ENCODE measurements around the gene CALN1. TPM values are rescaled to one million over a fixed set of nuclear protein-coding genes. Genes with fewer than 3 reads are reported as not detected.

The CALN1 gene
- total and polyA plus RNA-seq, 2 experiments from 2014 or later = 7.6 to 14.5 TPM

DNA sequence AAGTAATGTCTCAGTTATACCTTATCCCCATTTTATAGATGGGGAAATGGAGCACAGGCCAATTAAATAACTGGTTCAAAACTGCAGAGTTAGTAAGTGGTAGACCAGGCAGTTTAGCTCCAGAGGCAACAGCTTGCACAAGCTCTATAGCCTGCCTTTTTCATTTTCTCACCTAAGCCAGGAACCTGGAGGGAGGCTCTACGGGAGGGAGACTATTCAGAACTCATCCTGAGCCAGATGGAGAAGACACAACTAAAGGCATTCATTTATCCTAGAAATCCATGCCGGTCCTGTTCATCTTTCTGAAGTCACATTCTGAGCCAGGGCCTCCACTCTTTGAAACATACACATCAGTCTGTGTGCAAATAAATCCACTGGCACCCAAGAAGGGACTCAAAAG is 103.2 kb downstream of the CALN1 start:
- Mint-ChIP-seq H3K9me3 (no peaks in the 10 kb centered on the region), H3K27ac (no peak overlapping the region), H3K4me3 (no peak overlapping the region), H3K4me1 (peaks cover 42% of the 10 kb centered on the region), H3K36me3 (ENCODE audit: low read depth) (no peaks in the 10 kb centered on the region), H3K27me3 (ENCODE audit: insufficient read depth, low read depth, poor library complexity) (peaks cover 6% of the 10 kb centered on the region)
- Histone ChIP-seq H3K4me2 (no peak overlapping the region), H3K79me2 (replicated peaks; ENCODE audit: insufficient read depth) (peaks cover 68% of the 10 kb centered on the region), H3K4me3 (no peak overlapping the region), H3K27ac (ENCODE audit: low read depth) (no peak overlapping the region), H3K4me1 (ENCODE audit: insufficient read depth) (peaks cover 35% of the 10 kb centered on the region), H3K27me3 (ENCODE audit: insufficient read depth) (no peaks in the 10 kb centered on the region), H3K9me2 (ENCODE audit: insufficient read depth) (no peaks in the 10 kb centered on the region), H3K36me3 (ENCODE audit: insufficient read depth) (no peaks in the 10 kb centered on the region), H3F3A (replicated peaks; ENCODE audit: low read depth) (no peaks in the 10 kb centered on the region), H4K20me1 (replicated peaks; ENCODE audit: insufficient read depth) (no peaks in the 10 kb centered on the region; the same call in 1 of the 2 replicates), H2AFZ (no peak overlapping the region)
- no peak for ATAC-seq
- no peak for DNase-seq (ENCODE audit: low spot score)
- TF ChIP-seq, protein P1, sequence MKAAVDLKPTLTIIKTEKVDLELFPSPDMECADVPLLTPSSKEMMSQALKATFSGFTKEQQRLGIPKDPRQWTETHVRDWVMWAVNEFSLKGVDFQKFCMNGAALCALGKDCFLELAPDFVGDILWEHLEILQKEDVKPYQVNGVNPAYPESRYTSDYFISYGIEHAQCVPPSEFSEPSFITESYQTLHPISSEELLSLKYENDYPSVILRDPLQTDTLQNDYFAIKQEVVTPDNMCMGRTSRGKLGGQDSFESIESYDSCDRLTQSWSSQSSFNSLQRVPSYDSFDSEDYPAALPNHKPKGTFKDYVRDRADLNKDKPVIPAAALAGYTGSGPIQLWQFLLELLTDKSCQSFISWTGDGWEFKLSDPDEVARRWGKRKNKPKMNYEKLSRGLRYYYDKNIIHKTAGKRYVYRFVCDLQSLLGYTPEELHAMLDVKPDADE (IDR thresholded peaks at IDR 0.05) = no peak
- TF ChIP-seq JUNB (IDR thresholded peaks at IDR 0.05; ENCODE audit: unreplicated experiment) (no peak), NANOG (IDR thresholded peaks at IDR 0.05; ENCODE audit: borderline replicate concordance) (no peak), EZH2phosphoT487 (IDR thresholded peaks at IDR 0.05; ENCODE audit: unreplicated experiment) (no peak)
- TF ChIP-seq, protein P2, sequence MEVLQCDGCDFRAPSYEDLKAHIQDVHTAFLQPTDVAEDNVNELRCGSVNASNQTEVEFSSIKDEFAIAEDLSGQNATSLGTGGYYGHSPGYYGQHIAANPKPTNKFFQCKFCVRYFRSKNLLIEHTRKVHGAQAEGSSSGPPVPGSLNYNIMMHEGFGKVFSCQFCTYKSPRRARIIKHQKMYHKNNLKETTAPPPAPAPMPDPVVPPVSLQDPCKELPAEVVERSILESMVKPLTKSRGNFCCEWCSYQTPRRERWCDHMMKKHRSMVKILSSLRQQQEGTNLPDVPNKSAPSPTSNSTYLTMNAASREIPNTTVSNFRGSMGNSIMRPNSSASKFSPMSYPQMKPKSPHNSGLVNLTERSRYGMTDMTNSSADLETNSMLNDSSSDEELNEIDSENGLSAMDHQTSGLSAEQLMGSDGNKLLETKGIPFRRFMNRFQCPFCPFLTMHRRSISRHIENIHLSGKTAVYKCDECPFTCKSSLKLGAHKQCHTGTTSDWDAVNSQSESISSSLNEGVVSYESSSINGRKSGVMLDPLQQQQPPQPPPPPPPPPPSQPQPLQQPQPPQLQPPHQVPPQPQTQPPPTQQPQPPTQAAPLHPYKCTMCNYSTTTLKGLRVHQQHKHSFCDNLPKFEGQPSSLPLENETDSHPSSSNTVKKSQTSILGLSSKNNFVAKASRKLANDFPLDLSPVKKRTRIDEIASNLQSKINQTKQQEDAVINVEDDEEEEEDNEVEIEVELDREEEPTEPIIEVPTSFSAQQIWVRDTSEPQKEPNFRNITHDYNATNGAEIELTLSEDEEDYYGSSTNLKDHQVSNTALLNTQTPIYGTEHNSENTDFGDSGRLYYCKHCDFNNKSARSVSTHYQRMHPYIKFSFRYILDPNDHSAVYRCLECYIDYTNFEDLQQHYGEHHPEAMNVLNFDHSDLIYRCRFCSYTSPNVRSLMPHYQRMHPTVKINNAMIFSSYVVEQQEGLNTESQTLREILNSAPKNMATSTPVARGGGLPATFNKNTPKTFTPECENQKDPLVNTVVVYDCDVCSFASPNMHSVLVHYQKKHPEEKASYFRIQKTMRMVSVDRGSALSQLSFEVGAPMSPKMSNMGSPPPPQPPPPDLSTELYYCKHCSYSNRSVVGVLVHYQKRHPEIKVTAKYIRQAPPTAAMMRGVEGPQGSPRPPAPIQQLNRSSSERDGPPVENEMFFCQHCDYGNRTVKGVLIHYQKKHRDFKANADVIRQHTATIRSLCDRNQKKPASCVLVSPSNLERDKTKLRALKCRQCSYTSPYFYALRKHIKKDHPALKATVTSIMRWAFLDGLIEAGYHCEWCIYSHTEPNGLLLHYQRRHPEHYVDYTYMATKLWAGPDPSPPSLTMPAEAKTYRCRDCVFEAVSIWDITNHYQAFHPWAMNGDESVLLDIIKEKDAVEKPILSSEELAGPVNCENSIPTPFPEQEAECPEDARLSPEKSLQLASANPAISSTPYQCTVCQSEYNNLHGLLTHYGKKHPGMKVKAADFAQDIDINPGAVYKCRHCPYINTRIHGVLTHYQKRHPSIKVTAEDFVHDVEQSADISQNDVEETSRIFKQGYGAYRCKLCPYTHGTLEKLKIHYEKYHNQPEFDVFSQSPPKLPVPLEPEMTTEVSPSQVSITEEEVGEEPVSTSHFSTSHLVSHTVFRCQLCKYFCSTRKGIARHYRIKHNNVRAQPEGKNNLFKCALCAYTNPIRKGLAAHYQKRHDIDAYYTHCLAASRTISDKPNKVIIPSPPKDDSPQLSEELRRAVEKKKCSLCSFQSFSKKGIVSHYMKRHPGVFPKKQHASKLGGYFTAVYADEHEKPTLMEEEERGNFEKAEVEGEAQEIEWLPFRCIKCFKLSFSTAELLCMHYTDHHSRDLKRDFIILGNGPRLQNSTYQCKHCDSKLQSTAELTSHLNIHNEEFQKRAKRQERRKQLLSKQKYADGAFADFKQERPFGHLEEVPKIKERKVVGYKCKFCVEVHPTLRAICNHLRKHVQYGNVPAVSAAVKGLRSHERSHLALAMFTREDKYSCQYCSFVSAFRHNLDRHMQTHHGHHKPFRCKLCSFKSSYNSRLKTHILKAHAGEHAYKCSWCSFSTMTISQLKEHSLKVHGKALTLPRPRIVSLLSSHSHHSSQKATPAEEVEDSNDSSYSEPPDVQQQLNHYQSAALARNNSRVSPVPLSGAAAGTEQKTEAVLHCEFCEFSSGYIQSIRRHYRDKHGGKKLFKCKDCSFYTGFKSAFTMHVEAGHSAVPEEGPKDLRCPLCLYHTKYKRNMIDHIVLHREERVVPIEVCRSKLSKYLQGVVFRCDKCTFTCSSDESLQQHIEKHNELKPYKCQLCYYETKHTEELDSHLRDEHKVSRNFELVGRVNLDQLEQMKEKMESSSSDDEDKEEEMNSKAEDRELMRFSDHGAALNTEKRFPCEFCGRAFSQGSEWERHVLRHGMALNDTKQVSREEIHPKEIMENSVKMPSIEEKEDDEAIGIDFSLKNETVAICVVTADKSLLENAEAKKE (CRISPR knock-in tag; IDR thresholded peaks at IDR 0.05) = no peak
- TF ChIP-seq, protein P3, sequence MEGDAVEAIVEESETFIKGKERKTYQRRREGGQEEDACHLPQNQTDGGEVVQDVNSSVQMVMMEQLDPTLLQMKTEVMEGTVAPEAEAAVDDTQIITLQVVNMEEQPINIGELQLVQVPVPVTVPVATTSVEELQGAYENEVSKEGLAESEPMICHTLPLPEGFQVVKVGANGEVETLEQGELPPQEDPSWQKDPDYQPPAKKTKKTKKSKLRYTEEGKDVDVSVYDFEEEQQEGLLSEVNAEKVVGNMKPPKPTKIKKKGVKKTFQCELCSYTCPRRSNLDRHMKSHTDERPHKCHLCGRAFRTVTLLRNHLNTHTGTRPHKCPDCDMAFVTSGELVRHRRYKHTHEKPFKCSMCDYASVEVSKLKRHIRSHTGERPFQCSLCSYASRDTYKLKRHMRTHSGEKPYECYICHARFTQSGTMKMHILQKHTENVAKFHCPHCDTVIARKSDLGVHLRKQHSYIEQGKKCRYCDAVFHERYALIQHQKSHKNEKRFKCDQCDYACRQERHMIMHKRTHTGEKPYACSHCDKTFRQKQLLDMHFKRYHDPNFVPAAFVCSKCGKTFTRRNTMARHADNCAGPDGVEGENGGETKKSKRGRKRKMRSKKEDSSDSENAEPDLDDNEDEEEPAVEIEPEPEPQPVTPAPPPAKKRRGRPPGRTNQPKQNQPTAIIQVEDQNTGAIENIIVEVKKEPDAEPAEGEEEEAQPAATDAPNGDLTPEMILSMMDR (conservative IDR thresholded peaks at IDR 0.05; ENCODE audit: low read depth in 2 of 2) = no peak

All from GM23338 (cell line).